ENCODE data around the gene IFI27. TPM values are rescaled to one million over a fixed set of nuclear protein-coding genes. Genes with fewer than 3 reads are reported as not detected.

Gene IFI27
- total RNA-seq, 1 donor from 2014 or later, result 1,022 TPM

DNA sequence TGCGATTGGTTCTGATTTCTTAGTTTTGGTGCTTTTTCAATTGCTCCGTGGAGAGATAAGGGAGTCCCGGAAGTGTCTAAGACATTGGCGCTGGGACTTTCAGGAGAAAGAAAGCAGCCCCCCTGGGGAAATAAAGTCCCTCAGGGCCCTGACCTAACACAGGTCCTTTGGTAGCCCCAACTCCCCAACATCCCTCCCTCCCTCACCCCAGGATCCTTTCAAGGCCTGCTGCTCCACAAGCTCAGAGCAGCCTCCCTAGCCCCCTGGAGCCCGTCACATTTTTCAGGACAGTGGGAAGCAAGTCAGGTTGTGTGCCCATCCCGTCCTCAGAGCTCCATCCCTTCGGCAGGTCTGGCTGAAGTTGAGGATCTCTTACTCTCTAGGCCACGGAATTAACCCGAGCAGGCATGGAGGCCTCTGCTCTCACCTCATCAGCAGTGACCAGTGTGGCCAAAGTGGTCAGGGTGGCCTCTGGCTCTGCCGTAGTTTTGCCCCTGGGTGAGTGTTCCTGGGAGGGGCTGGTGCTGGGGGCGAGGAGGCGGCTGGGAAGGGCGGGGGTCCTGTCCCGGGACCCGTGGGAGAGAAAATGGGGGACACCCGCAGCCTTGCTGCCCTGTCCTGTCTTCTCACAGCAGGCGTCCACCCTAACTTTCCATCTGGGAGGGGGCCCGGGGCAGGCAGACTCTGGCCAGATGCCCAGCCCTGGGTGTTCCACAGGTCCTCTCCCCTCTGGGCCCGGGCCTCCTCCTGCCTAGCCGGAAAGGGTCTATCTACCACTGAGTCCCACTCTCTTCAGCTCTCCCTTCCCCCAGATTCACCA is 950 bp downstream of the IFI27 start:
- Histone ChIP-seq H3K4me1 (ENCODE audit: insufficient read depth, low read length) (peaks cover 6% of the 10 kb centered on the region), H3K36me3 (ENCODE audit: insufficient read depth, low read length) (no peaks in the 10 kb centered on the region), H3K9ac (ENCODE audit: low read length) (no peak overlapping the region), H4K20me1 (ENCODE audit: insufficient read depth, low read length) (no peaks in the 10 kb centered on the region), H3K27me3 (ENCODE audit: insufficient read depth, low read length) (peaks cover 4% of the 10 kb centered on the region), H3K4me3 (ENCODE audit: insufficient read depth, low read depth, low read length) (no peak overlapping the region), H3K79me2 (ENCODE audit: insufficient read depth, low read length) (no peaks in the 10 kb centered on the region), H2AFZ (ENCODE audit: low read depth, low read length) (no peak overlapping the region), H3K4me2 (ENCODE audit: low read length) (no peak overlapping the region), H3K27ac (ENCODE audit: low read depth, low read length) (no peak overlapping the region), H3K9me3 (ENCODE audit: insufficient read depth, low read depth, low read length) (no peaks in the 10 kb centered on the region)
- FAIRE-seq (no peak), DNase-seq (ENCODE audit: low read depth) (no peak)
- H3K4me3 Mint-ChIP-seq (ENCODE audit: unreplicated experiment), result peak overlapping the region; percentile 91
- no peaks in the 10 kb centered on the region for H3K9me3 Mint-ChIP-seq (ENCODE audit: unreplicated experiment)
- peaks cover 4% of the 10 kb centered on the region for H3K27me3 Mint-ChIP-seq (ENCODE audit: low read depth, unreplicated experiment)
- peak overlapping the region; percentile 97 for H3K27ac Mint-ChIP-seq (ENCODE audit: unreplicated experiment)
- no peak for TF ChIP-seq EZH2 (IDR thresholded peaks at IDR 0.05; ENCODE audit: insufficient read depth, low read length)
- TF ChIP-seq, protein P1, sequence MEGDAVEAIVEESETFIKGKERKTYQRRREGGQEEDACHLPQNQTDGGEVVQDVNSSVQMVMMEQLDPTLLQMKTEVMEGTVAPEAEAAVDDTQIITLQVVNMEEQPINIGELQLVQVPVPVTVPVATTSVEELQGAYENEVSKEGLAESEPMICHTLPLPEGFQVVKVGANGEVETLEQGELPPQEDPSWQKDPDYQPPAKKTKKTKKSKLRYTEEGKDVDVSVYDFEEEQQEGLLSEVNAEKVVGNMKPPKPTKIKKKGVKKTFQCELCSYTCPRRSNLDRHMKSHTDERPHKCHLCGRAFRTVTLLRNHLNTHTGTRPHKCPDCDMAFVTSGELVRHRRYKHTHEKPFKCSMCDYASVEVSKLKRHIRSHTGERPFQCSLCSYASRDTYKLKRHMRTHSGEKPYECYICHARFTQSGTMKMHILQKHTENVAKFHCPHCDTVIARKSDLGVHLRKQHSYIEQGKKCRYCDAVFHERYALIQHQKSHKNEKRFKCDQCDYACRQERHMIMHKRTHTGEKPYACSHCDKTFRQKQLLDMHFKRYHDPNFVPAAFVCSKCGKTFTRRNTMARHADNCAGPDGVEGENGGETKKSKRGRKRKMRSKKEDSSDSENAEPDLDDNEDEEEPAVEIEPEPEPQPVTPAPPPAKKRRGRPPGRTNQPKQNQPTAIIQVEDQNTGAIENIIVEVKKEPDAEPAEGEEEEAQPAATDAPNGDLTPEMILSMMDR (IDR thresholded peaks at IDR 0.05; ENCODE audit: insufficient read depth, low read depth, low read length), result no peak
- H3K36me3 Mint-ChIP-seq (ENCODE audit: low read depth, unreplicated experiment), result peaks cover 22% of the 10 kb centered on the region
- H3K4me1 Mint-ChIP-seq (ENCODE audit: low read depth, unreplicated experiment), result peaks cover 30% of the 10 kb centered on the region

DNA sequence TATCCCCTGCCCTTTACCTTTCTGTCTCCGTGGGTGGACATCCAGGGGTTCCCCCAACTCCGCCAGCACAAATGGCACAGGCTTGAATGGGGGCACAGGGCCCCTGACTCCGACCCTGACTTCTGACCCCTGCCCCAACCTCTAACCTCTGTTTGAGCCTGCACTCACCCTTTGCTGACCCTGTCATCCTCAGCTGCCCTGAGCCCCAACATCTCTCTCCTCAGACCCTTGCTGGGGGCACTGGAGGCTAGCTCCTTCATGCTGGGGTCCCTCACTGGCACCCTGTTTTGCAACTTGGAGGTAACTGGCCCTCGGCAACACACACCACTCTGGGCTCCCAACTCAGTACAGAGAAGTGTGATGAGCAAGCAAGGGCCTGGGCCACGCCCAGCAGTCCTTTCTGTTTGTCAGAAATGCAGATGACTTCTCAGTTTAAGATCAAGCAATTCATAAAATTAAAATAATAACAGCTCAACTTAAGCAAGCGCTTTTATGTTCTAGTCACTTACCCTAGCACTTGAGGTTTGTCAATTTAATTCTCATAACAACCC is 2.1 kb downstream of the IFI27 start:
- FAIRE-seq (no peak), DNase-seq (ENCODE audit: low read depth) (no peak)
- peaks cover 4% of the 10 kb centered on the region for H3K27me3 ChIP-seq (ENCODE audit: insufficient read depth, low read length)
- Mint-ChIP-seq H3K27me3 (ENCODE audit: low read depth, unreplicated experiment) (peaks cover 4% of the 10 kb centered on the region), H3K36me3 (ENCODE audit: low read depth, unreplicated experiment) (peaks cover 22% of the 10 kb centered on the region), H3K4me1 (ENCODE audit: low read depth, unreplicated experiment) (peaks cover 30% of the 10 kb centered on the region), H3K9me3 (ENCODE audit: unreplicated experiment) (no peaks in the 10 kb centered on the region), H3K4me3 (ENCODE audit: unreplicated experiment) (peak overlapping the region; percentile 91), H3K27ac (ENCODE audit: unreplicated experiment) (peak overlapping the region; percentile 72)
- H2AFZ ChIP-seq (ENCODE audit: low read depth, low read length), result no peak overlapping the region
- no peaks in the 10 kb centered on the region for H4K20me1 ChIP-seq (ENCODE audit: insufficient read depth, low read length)
- no peaks in the 10 kb centered on the region for H3K9me3 ChIP-seq (ENCODE audit: insufficient read depth, low read depth, low read length)
- H3K4me2 ChIP-seq (ENCODE audit: low read length), result no peak overlapping the region
- no peak overlapping the region for H3K4me3 ChIP-seq (ENCODE audit: insufficient read depth, low read depth, low read length)
- TF ChIP-seq, protein P1 (IDR thresholded peaks at IDR 0.05; ENCODE audit: insufficient read depth, low read depth, low read length), result no peak
- TF ChIP-seq EZH2 (IDR thresholded peaks at IDR 0.05; ENCODE audit: insufficient read depth, low read length), result no peak
- no peaks in the 10 kb centered on the region for H3K36me3 ChIP-seq (ENCODE audit: insufficient read depth, low read length)
- H3K4me1 ChIP-seq (ENCODE audit: insufficient read depth, low read length), result peaks cover 6% of the 10 kb centered on the region
- no peaks in the 10 kb centered on the region for H3K79me2 ChIP-seq (ENCODE audit: insufficient read depth, low read length)
- H3K9ac ChIP-seq (ENCODE audit: low read length), result no peak overlapping the region
- H3K27ac ChIP-seq (ENCODE audit: low read depth, low read length), result no peak overlapping the region

DNA sequence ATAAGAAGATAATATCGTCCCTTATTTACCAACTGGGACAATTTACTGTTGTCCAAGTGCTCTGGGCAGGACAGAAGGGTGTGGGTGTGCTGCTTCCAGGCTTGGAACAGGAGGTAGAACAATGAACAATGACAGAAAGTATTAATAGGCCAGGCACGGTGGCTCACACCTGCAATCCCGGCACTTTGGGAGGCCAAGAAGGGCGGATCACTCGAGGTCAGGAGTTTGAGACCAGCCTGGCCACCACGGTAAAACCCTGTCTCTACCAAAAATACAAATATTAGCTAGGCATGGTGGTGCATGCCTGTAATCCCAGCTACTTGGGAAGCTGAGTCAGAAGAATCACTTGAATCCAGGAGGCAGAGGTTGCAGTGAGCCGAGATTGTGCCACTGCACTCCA is 2.5 kb downstream of the IFI27 start:
- Histone ChIP-seq H3K79me2 (ENCODE audit: insufficient read depth, low read length) (no peaks in the 10 kb centered on the region), H3K9ac (ENCODE audit: low read length) (no peak overlapping the region), H3K27ac (ENCODE audit: low read depth, low read length) (no peak overlapping the region), H3K9me3 (ENCODE audit: insufficient read depth, low read depth, low read length) (no peaks in the 10 kb centered on the region), H4K20me1 (ENCODE audit: insufficient read depth, low read length) (no peaks in the 10 kb centered on the region), H2AFZ (ENCODE audit: low read depth, low read length) (no peak overlapping the region), H3K4me1 (ENCODE audit: insufficient read depth, low read length) (peaks cover 6% of the 10 kb centered on the region), H3K4me2 (ENCODE audit: low read length) (no peak overlapping the region), H3K36me3 (ENCODE audit: insufficient read depth, low read length) (no peaks in the 10 kb centered on the region), H3K4me3 (ENCODE audit: insufficient read depth, low read depth, low read length) (no peak overlapping the region), H3K27me3 (ENCODE audit: insufficient read depth, low read length) (peaks cover 4% of the 10 kb centered on the region)
- TF ChIP-seq EZH2 (IDR thresholded peaks at IDR 0.05; ENCODE audit: insufficient read depth, low read length), result no peak
- TF ChIP-seq, protein P1 (IDR thresholded peaks at IDR 0.05; ENCODE audit: insufficient read depth, low read depth, low read length), result no peak
- Mint-ChIP-seq H3K27ac (ENCODE audit: unreplicated experiment) (peak overlapping the region; percentile 72), H3K9me3 (ENCODE audit: unreplicated experiment) (no peaks in the 10 kb centered on the region), H3K4me1 (ENCODE audit: low read depth, unreplicated experiment) (peaks cover 30% of the 10 kb centered on the region), H3K27me3 (ENCODE audit: low read depth, unreplicated experiment) (peaks cover 7% of the 10 kb centered on the region), H3K4me3 (ENCODE audit: unreplicated experiment) (peak overlapping the region; percentile 91), H3K36me3 (ENCODE audit: low read depth, unreplicated experiment) (peaks cover 20% of the 10 kb centered on the region)
- DNase-seq (ENCODE audit: low read depth) (no peak), FAIRE-seq (no peak)

Data from astrocyte (in vitro differentiated cells and primary cell).